WERI-Rb-1 (cell line): ENCODE measurements around the gene B3GNT8.
"Not testable (repeated sequence)": the region's sequence is repeated elsewhere in the genome, so short reads cannot be mapped to it uniquely, and the experiment has no call there.

Source experiments
- DNase-seq: peaks from one replicate; pipeline ENCODE4 v3.0.0-alpha.2; 2020
- H3K27ac ChIP-seq: fragments of 250-450 bp; sonication (Bioruptor Pico); 2 replicates; pipeline ENCODE4 v1.5.1; 2020; ENCODE audit warnings: mild to moderate bottlenecking, moderate library complexity
- H3K27me3 ChIP-seq: fragments of 250-450 bp; sonication (Bioruptor Pico); 2 replicates; pipeline ENCODE4 v1.5.1; 2021; ENCODE audit warnings: mild to moderate bottlenecking, low read depth, moderate library complexity; ENCODE audit not compliant: insufficient read depth, severe bottlenecking
- H3K36me3 ChIP-seq: fragments of 250-450 bp; sonication (Bioruptor Pico); 2 replicates; pipeline ENCODE4 v1.5.1; 2020; ENCODE audit warnings: mild to moderate bottlenecking, moderate library complexity
- H3K4me3 ChIP-seq: 2 replicates; pipeline ENCODE4 v1.5.1; 2011; ENCODE audit warnings: low read depth, mild to moderate bottlenecking, control low read depth, low read length
- H3K9me3 ChIP-seq: fragments of 250-450 bp; sonication (Bioruptor Pico); 2 replicates; pipeline ENCODE4 v1.5.1; 2021; ENCODE audit warnings: mild to moderate bottlenecking, moderate library complexity; ENCODE audit not compliant: severe bottlenecking
- CTCF ChIP-seq: IDR thresholded peaks from 2 replicates; pipeline ENCODE4 v1.5.1; 2011; ENCODE audit warnings: low read depth, mild to moderate bottlenecking, control low read depth, inconsistent platforms, low read length

The B3GNT8 gene

GRCh38 chr19:41426952-41427646, at the start of gene B3GNT8:
TSS of gene B3GNT8 (minus strand) at chr19:41427374. CDS start at chr19:41426778, 596 bp downstream.
- H3K36me3 ChIP-seq: peaks cover 21% of the 10 kb centered on the region
- peak; percentile 88 for DNase-seq
- no peaks in the 10 kb centered on the region for H3K27me3 ChIP-seq
- no peak for TF ChIP-seq CTCF
- H3K27ac ChIP-seq: peak within 1 kb of the TSS; percentile 77
- peak within 1 kb of the TSS; percentile 29 for H3K4me3 ChIP-seq
- H3K9me3 ChIP-seq: no peaks in the 10 kb centered on the region

GRCh38 chr19:41476583-41476982, 49.4 kb upstream of the B3GNT8 start:
- H3K4me3 ChIP-seq: no peak overlapping the region
- no peak for TF ChIP-seq CTCF
- H3K27me3 ChIP-seq: peaks cover 93% of the 10 kb centered on the region
- H3K36me3 ChIP-seq: no peaks in the 10 kb centered on the region
- no peak for DNase-seq
- H3K9me3 ChIP-seq: no peaks in the 10 kb centered on the region
- no peak overlapping the region for H3K27ac ChIP-seq

- Histone ChIP-seq H3K9me3 (peaks cover 13% of the 10 kb centered on the region), H3K27me3 (peaks cover 90% of the 10 kb centered on the region)
- DNase-seq: not testable (repeated sequence)
Measured at GRCh38 chr19:41463257-41464256, 36.4 kb upstream of the B3GNT8 start.

GRCh38 chr19:41462497-41462896, 35.3 kb upstream of the B3GNT8 start:
- no peak for DNase-seq

More at GRCh38 chr19:41463257-41464256, 36.4 kb upstream of the B3GNT8 start:
- not testable (repeated sequence) for H3K27ac ChIP-seq, H3K4me3 ChIP-seq, H3K36me3 ChIP-seq

GRCh38 chr19:41457241-41457640, 30.1 kb upstream of the B3GNT8 start:
- H3K36me3 ChIP-seq: no peaks in the 10 kb centered on the region
- DNase-seq: no peak
- peaks cover 85% of the 10 kb centered on the region for H3K27me3 ChIP-seq
- H3K27ac ChIP-seq: no peak overlapping the region
- no peak for TF ChIP-seq CTCF
- H3K4me3 ChIP-seq: no peak overlapping the region
- peaks cover 9% of the 10 kb centered on the region for H3K9me3 ChIP-seq

More at GRCh38 chr19:41462497-41462896, 35.3 kb upstream of the B3GNT8 start:
- Histone ChIP-seq H3K36me3 (no peaks in the 10 kb centered on the region), H3K27ac (no peak overlapping the region), H3K9me3 (peaks cover 13% of the 10 kb centered on the region), H3K4me3 (no peak overlapping the region), H3K27me3 (peaks cover 95% of the 10 kb centered on the region)
- TF ChIP-seq CTCF: no peak

- Histone ChIP-seq H3K9me3 (peaks cover 5% of the 10 kb centered on the region), H3K27me3 (peaks cover 77% of the 10 kb centered on the region), H3K4me3 (no peak overlapping the region), H3K36me3 (no peaks in the 10 kb centered on the region), H3K27ac (no peak overlapping the region)
- no peak for DNase-seq
- TF ChIP-seq CTCF: no peak
Measured at GRCh38 chr19:41456342-41456918, 29.3 kb upstream of the B3GNT8 start.
